ENCODE data around the gene GLRX5. TPM values are rescaled to one million over a fixed set of nuclear protein-coding genes. Genes with fewer than 3 reads are reported as not detected.

Gene GLRX5
- total RNA-seq, 1 donor from 2014 or later = 85.0 TPM

GRCh38 chr14:95500201-95500681 lies 34.6 kb upstream of the GLRX5 start:
- no peaks in the 10 kb centered on the region for H3K9me3 ChIP-seq (replicated peaks)
- no peaks in the 10 kb centered on the region for H3K27me3 ChIP-seq (ENCODE audit: low read depth)
- H3K4me1 ChIP-seq = peaks cover 97% of the 10 kb centered on the region
- TF ChIP-seq, protein P1, sequence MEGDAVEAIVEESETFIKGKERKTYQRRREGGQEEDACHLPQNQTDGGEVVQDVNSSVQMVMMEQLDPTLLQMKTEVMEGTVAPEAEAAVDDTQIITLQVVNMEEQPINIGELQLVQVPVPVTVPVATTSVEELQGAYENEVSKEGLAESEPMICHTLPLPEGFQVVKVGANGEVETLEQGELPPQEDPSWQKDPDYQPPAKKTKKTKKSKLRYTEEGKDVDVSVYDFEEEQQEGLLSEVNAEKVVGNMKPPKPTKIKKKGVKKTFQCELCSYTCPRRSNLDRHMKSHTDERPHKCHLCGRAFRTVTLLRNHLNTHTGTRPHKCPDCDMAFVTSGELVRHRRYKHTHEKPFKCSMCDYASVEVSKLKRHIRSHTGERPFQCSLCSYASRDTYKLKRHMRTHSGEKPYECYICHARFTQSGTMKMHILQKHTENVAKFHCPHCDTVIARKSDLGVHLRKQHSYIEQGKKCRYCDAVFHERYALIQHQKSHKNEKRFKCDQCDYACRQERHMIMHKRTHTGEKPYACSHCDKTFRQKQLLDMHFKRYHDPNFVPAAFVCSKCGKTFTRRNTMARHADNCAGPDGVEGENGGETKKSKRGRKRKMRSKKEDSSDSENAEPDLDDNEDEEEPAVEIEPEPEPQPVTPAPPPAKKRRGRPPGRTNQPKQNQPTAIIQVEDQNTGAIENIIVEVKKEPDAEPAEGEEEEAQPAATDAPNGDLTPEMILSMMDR (IDR thresholded peaks at IDR 0.05; ENCODE audit: borderline replicate concordance) = no peak
- peak overlapping the region; percentile 73 for H3K27ac ChIP-seq (replicated peaks)
- no peaks in the 10 kb centered on the region for H3K36me3 ChIP-seq
- DNase-seq = no peak
- H3K4me3 ChIP-seq = no peak overlapping the region
- intact Hi-C loops (cut with micrococcal nuclease) = no loop called here

GRCh38 chr14:95500772-95501401 lies 34.0 kb upstream of the GLRX5 start:
- no peaks in the 10 kb centered on the region for H3K27me3 ChIP-seq (ENCODE audit: low read depth)
- TF ChIP-seq, protein P1 (IDR thresholded peaks at IDR 0.05; ENCODE audit: borderline replicate concordance) = no peak
- H3K4me3 ChIP-seq = no peak overlapping the region
- H3K27ac ChIP-seq (replicated peaks) = peak overlapping the region; percentile 73
- H3K9me3 ChIP-seq (replicated peaks) = no peaks in the 10 kb centered on the region
- intact Hi-C loops (cut with micrococcal nuclease) = no loop called here
- DNase-seq = peak; percentile 53
- H3K4me1 ChIP-seq = peaks cover 96% of the 10 kb centered on the region
- H3K36me3 ChIP-seq = no peaks in the 10 kb centered on the region

DNA sequence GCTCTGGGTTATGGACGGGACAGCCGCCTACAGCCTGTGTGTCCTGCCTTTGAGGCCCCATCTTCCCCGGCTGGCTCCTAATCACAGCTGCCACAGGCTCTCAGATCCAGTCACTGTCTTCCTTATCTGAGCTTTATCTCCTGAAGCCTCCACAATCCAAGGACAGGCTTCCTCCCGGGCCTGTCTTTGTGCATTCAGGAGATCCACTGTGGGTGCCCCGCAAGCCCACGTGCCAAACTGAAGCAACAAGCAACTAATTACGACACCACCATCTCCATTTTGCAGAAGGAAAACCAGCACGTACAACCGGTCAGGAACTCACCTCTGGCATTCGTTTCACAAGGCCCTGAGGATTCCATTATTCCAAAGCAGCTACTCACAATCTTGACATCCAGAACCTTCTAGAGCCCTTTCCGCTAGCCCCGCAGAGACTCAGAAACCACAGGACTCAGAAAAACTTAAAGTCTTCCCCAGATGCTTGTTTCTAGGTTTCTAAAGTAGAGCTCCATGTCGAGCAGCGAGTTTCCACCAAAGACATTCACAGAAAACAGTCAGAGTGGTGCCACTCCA lies 32.4 kb upstream of the GLRX5 start:
- DNase-seq = no peak
- H3K27ac ChIP-seq (replicated peaks) = peak overlapping the region; percentile 73
- TF ChIP-seq, protein P1 (IDR thresholded peaks at IDR 0.05; ENCODE audit: borderline replicate concordance) = no peak
- intact Hi-C loops (cut with micrococcal nuclease) = no loop called here
- H3K36me3 ChIP-seq = no peaks in the 10 kb centered on the region
- no peak overlapping the region for H3K4me3 ChIP-seq
- H3K27me3 ChIP-seq (ENCODE audit: low read depth) = no peaks in the 10 kb centered on the region
- H3K9me3 ChIP-seq (replicated peaks) = no peaks in the 10 kb centered on the region
- H3K4me1 ChIP-seq = peaks cover 96% of the 10 kb centered on the region

DNA sequence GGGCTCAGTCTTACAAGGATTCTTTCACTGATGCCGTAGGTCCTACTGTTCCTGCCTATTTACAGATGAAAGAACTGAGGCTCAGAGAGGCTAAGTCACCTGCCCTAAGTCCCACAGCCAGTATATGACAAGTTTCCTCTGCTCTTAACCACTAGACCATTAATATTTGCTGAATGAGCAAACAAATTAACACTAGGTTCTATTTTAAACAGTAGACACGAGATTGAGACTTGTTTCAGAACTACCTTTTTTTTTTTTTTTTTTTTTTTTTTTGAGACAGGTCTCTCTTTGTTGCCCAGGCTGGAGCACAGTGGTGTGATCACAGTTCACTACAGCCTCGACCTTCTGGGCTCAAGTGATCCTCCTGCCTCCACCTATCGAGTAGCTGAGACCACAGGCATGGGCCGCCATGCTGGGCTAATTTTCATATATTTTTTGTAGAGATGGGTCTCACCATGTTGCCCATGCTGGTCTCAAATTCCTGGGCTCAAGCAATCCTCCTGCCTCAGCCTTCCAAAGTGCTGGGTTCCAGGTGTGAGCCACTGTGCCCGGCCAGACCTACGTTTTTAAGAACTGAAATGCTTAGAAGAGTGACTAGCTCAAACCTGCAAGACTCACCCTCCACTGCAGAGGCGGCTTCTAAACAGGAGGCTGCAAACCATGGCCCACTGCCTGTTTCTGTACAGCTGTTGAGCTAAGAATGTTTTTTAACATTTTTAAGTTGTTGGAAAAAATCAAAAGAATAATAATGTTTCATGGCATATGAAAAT lies 31.3 kb upstream of the GLRX5 start:
- Histone ChIP-seq H3K27ac (replicated peaks) (peak overlapping the region; percentile 38), H3K9me3 (replicated peaks) (no peaks in the 10 kb centered on the region), H3K27me3 (ENCODE audit: low read depth) (no peaks in the 10 kb centered on the region), H3K4me1 (peaks cover 96% of the 10 kb centered on the region), H3K4me3 (no peak overlapping the region), H3K36me3 (no peaks in the 10 kb centered on the region)
- no peak for DNase-seq
- TF ChIP-seq, protein P1 (IDR thresholded peaks at IDR 0.05; ENCODE audit: borderline replicate concordance) = no peak
- intact Hi-C loops (cut with micrococcal nuclease) = no loop called here

DNA sequence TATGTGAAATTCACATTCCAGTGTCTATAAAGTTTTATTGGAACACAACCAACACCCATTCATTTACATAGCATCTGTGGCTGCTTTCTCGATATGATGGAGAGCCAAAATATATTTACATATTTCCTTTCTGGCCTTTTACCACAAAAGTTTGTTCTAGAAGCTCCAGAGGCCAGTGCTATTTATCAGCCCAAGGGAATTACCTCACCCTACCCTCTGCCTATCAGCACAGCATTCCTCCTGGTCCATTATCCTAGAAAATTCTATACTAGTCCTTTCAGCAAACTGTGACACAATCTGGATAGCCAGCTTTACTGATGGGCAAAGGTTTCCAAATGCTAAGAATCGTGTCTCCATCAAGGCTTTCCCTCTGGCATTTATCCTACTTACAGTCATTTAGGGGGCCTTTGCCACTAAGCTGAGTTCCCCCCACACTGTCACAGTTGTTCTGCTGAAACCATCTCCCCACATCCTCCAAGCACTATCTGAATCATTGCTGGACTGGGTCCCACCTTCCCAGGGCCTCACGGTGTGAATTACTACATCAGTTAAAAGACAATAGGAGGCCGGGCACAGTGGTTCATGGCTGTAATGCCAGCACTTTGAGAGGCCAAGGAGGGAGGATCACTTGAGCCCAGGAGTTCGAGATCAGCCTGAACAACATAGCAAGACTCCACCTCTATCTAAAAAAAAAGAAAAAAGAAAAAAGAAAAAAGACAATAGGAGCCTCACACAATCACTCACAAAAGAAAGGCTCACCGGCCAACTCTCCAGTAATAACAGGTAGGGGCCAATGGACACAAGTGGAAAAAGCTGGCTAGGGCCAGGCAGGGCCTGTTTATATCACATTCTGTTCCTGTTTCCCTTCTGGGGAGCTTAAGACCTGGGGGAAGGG lies 30.5 kb upstream of the GLRX5 start:
- Histone ChIP-seq H3K36me3 (no peaks in the 10 kb centered on the region), H3K9me3 (replicated peaks) (no peaks in the 10 kb centered on the region), H3K4me1 (peaks cover 96% of the 10 kb centered on the region), H3K27me3 (ENCODE audit: low read depth) (no peaks in the 10 kb centered on the region), H3K27ac (replicated peaks) (peak overlapping the region; percentile 38), H3K4me3 (no peak overlapping the region)
- DNase-seq = no peak
- TF ChIP-seq, protein P1 (IDR thresholded peaks at IDR 0.05; ENCODE audit: borderline replicate concordance) = no peak
- intact Hi-C loops (cut with micrococcal nuclease) = no loop called here

Data from left ventricle myocardium inferior (tissue), 1 donor.